ENCODE data around the gene GSTA2. TPM values are rescaled to one million over a fixed set of nuclear protein-coding genes. Genes with fewer than 3 reads are reported as not detected.

Gene GSTA2
- total and polyA plus RNA-seq, 7 donors: not detected

DNA sequence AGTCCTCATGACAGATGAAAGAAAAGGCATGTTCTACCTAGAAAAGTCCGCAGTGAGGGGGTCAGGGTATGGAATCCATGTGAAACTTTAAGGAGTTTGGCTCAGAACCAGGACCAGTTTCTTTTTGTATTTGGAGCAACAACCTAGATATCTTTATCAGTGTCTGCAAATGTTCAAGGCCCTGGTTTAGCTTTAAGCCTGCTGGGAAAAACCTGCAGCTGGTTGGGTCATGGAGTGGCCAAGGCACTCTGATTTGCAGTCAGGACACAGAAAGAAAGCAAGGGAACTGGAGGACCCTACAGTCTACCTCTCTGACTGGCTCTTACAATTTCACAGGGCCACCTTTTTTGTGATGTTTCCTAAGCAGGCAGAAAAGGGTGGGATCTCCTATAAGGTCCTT lies 33.7 kb downstream of the GSTA2 start:
- no peaks in the 10 kb centered on the region for H3K27me3 ChIP-seq
- no peak overlapping the region for H3K27ac ChIP-seq
- 94 to 97% methylated on average over 1 of the region's 1 CpG for WGBS, 2 donors
- TF ChIP-seq POLR2A (IDR thresholded peaks at IDR 0.05) (no peak), POLR2AphosphoS5 (IDR thresholded peaks at IDR 0.05) (no peak), EP300 (IDR thresholded peaks at IDR 0.05) (no peak)
- TF ChIP-seq, protein P1, sequence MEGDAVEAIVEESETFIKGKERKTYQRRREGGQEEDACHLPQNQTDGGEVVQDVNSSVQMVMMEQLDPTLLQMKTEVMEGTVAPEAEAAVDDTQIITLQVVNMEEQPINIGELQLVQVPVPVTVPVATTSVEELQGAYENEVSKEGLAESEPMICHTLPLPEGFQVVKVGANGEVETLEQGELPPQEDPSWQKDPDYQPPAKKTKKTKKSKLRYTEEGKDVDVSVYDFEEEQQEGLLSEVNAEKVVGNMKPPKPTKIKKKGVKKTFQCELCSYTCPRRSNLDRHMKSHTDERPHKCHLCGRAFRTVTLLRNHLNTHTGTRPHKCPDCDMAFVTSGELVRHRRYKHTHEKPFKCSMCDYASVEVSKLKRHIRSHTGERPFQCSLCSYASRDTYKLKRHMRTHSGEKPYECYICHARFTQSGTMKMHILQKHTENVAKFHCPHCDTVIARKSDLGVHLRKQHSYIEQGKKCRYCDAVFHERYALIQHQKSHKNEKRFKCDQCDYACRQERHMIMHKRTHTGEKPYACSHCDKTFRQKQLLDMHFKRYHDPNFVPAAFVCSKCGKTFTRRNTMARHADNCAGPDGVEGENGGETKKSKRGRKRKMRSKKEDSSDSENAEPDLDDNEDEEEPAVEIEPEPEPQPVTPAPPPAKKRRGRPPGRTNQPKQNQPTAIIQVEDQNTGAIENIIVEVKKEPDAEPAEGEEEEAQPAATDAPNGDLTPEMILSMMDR (IDR thresholded peaks at IDR 0.05): no peak
- DNase-seq: no peak
- intact Hi-C loops (cut with DNase I): no loop called here
- no peaks in the 10 kb centered on the region for H3K4me1 ChIP-seq
- no peaks in the 10 kb centered on the region for H3K36me3 ChIP-seq
- no peaks in the 10 kb centered on the region for H3K9me3 ChIP-seq
- H3K4me3 ChIP-seq: no peak overlapping the region

DNA sequence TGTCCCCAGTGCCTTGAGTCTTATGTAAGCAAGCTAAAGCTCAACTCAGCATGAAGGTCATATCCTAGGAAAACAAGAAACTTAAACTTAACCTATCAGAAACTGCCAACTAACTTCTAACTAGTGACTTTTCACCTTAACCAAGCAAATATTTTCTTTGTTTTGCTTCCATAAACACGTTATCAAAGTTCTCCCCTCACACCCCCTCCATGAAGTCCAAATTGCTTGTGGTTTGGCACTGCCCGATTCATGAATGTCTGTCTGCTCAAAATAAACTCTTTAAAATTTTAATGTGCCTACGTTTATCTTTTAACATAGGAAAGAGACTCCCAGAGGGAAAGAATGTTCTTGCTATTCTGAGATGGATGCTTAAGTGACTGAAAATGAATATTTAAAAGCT lies 34.9 kb downstream of the GSTA2 start:
- TF ChIP-seq EP300 (IDR thresholded peaks at IDR 0.05): no peak
- TF ChIP-seq POLR2A (IDR thresholded peaks at IDR 0.05): no peak
- TF ChIP-seq, protein P1 (IDR thresholded peaks at IDR 0.05): no peak
- TF ChIP-seq POLR2AphosphoS5 (IDR thresholded peaks at IDR 0.05): no peak
- no peaks in the 10 kb centered on the region for H3K4me1 ChIP-seq
- H3K27ac ChIP-seq: no peak overlapping the region
- no peak overlapping the region for H3K4me3 ChIP-seq
- no peaks in the 10 kb centered on the region for H3K36me3 ChIP-seq
- DNase-seq: no peak
- 12 to 52% methylated on average over 3 of the region's 3 CpGs for WGBS, 2 donors
- H3K9me3 ChIP-seq: no peaks in the 10 kb centered on the region
- no peaks in the 10 kb centered on the region for H3K27me3 ChIP-seq
- intact Hi-C loops (cut with DNase I): no loop called here

DNA sequence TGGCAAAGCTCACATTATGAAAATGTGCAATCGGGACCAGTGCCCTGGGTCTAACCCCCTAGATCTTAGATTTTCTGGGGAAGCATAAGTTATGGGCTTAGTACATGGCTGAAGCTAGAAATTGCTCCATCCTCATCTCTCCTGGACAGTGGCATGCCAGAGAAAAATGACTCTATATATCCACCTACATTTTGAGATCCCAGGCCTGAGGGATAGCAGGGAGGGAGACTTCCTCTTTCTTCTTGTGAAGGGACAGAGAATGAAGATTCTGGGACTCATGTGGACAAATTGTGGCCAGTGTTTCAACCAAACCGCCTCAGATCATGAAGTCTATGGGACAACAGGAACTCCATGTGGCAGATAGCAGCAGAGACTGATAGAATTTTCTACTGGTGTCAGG lies 35.4 kb downstream of the GSTA2 start:
- no peak for DNase-seq
- H3K27ac ChIP-seq: no peak overlapping the region
- 92 to 93% methylated on average over 2 of the region's 2 CpGs for WGBS, 2 donors
- TF ChIP-seq POLR2AphosphoS5 (IDR thresholded peaks at IDR 0.05) (no peak), EP300 (IDR thresholded peaks at IDR 0.05) (no peak), POLR2A (IDR thresholded peaks at IDR 0.05) (no peak)
- TF ChIP-seq, protein P1 (IDR thresholded peaks at IDR 0.05): no peak
- H3K4me1 ChIP-seq: no peaks in the 10 kb centered on the region
- H3K4me3 ChIP-seq: no peak overlapping the region
- no peaks in the 10 kb centered on the region for H3K9me3 ChIP-seq
- H3K36me3 ChIP-seq: no peaks in the 10 kb centered on the region
- no peaks in the 10 kb centered on the region for H3K27me3 ChIP-seq
- intact Hi-C loops (cut with DNase I): no loop called here

DNA sequence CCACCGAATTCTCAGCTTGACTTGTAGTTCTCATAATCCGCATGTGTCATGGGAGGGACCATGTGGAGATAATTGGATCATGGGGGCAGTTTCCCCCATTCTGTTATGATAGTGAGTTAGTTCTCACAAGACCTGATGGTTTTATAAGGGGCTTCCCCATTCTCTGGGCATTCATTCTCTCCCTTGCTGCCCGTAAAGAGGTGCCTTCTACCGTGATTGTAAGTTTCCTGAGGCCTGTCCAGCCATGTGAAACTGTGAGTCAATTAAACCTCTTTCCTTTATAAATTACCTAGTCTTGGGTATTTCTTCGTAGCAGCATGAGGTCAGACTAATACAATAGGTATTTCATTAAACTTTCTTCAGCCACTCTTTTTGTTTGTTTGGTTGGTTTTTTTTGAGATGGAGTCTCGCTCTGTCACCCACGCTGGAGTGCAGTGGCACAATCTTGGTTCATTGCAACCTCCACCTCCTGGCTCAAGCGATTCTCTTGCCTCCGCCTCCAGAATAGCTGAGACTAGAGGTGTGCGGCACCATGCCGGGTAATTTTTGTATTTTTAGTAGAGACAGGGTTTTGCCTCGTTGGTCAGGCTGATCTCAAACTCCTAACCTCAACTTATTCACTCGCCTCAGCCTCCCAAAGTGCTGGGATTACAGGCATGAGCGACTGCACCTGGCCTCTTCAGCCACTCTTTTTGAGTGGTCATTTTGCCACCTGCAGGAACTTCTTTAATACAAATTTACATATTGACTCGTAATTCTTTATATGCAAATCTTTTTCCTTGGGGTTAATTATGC lies 36.3 kb downstream of the GSTA2 start:
- H3K4me1 ChIP-seq: no peaks in the 10 kb centered on the region
- intact Hi-C loops (cut with DNase I): no loop called here
- TF ChIP-seq POLR2A (IDR thresholded peaks at IDR 0.05) (no peak), EP300 (IDR thresholded peaks at IDR 0.05) (no peak), POLR2AphosphoS5 (IDR thresholded peaks at IDR 0.05) (no peak)
- TF ChIP-seq, protein P1 (IDR thresholded peaks at IDR 0.05): no peak
- DNase-seq: no peak
- H3K4me3 ChIP-seq: no peak overlapping the region
- H3K27ac ChIP-seq: no peak overlapping the region
- H3K9me3 ChIP-seq: no peaks in the 10 kb centered on the region
- WGBS, 2 donors: 89 to 90% methylated on average over 15 of the region's 15 CpGs
- H3K27me3 ChIP-seq: no peaks in the 10 kb centered on the region
- no peaks in the 10 kb centered on the region for H3K36me3 ChIP-seq

DNA sequence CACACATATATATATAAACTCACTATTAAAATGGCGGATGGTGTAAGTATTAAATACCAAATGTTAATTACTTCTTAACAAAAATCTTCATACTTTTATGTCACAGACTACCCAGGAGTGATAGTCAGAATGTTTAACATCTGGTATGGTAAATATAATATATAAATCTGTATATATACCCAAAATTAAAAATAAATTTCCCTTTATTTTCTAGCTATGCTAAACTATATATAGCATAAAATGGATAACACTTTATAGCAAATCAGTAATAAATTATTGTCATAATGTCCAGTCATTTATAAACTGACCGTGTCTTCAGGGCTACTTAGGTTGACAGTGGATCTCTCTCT lies 37.1 kb downstream of the GSTA2 start:
- TF ChIP-seq, protein P1 (IDR thresholded peaks at IDR 0.05): no peak
- TF ChIP-seq POLR2A (IDR thresholded peaks at IDR 0.05): no peak
- no peak for TF ChIP-seq POLR2AphosphoS5 (IDR thresholded peaks at IDR 0.05)
- no peak for TF ChIP-seq EP300 (IDR thresholded peaks at IDR 0.05)
- no peaks in the 10 kb centered on the region for H3K36me3 ChIP-seq
- WGBS, 2 donors: 20 to 54% methylated on average over 2 of the region's 2 CpGs
- H3K27ac ChIP-seq: no peak overlapping the region
- H3K27me3 ChIP-seq: no peaks in the 10 kb centered on the region
- no peak for DNase-seq
- H3K9me3 ChIP-seq: no peaks in the 10 kb centered on the region
- intact Hi-C loops (cut with DNase I): no loop called here
- no peaks in the 10 kb centered on the region for H3K4me1 ChIP-seq
- H3K4me3 ChIP-seq: no peak overlapping the region
